Neural progenitor cell (in vitro differentiated cells): ENCODE results near the gene HCN1.
"Not testable (repeated sequence)": the region's sequence is repeated elsewhere in the genome, so short reads cannot be mapped to it uniquely, and the experiment has no call there.

Experiments
- CTCF ChIP-seq: fragments of 200-600 bp; sonication (generic); IDR thresholded peaks from 2 replicates; pipeline ENCODE4 v1.5.1; 2017; ENCODE audit warnings: antibody characterized with exemption, mild to moderate bottlenecking
- EZH2 ChIP-seq: fragments of 200-600 bp; sonication (generic); IDR thresholded peaks from 2 replicates; pipeline ENCODE4 v1.6.1; 2017; ENCODE audit warnings: antibody characterized with exemption, mild to moderate bottlenecking, moderate library complexity
- EZH2phosphoT487 ChIP-seq: fragments of 200-600 bp; sonication (generic); IDR thresholded peaks from 2 replicates; pipeline ENCODE4 v1.6.1; 2017; ENCODE audit warnings: antibody characterized with exemption

GRCh38 chr5:45371423-45371822, 324.8 kb downstream of the HCN1 start:
- TF ChIP-seq CTCF, EZH2, EZH2phosphoT487: not testable (repeated sequence)
